ENCODE measurements around the gene GUCA1A.

- TF ChIP-seq, protein P1, sequence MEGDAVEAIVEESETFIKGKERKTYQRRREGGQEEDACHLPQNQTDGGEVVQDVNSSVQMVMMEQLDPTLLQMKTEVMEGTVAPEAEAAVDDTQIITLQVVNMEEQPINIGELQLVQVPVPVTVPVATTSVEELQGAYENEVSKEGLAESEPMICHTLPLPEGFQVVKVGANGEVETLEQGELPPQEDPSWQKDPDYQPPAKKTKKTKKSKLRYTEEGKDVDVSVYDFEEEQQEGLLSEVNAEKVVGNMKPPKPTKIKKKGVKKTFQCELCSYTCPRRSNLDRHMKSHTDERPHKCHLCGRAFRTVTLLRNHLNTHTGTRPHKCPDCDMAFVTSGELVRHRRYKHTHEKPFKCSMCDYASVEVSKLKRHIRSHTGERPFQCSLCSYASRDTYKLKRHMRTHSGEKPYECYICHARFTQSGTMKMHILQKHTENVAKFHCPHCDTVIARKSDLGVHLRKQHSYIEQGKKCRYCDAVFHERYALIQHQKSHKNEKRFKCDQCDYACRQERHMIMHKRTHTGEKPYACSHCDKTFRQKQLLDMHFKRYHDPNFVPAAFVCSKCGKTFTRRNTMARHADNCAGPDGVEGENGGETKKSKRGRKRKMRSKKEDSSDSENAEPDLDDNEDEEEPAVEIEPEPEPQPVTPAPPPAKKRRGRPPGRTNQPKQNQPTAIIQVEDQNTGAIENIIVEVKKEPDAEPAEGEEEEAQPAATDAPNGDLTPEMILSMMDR (conservative IDR thresholded peaks at IDR 0.05; ENCODE audit: low read depth, low read length), result no peak
- TF ChIP-seq SMC3 (IDR thresholded peaks at IDR 0.05; ENCODE audit: low read depth, low read length) (no peak), POLR2A (IDR thresholded peaks at IDR 0.05; ENCODE audit: low read depth, low read length) (no peak), RFX5 (IDR thresholded peaks at IDR 0.05; ENCODE audit: low read depth, low read length) (no peak), NFE2L2 (IDR thresholded peaks at IDR 0.05; ENCODE audit: low read depth, low read length) (no peak), RAD21 (IDR thresholded peaks at IDR 0.05; ENCODE audit: low read length) (no peak), FOS (IDR thresholded peaks at IDR 0.05; ENCODE audit: low read depth, low read length) (no peak), RCOR1 (IDR thresholded peaks at IDR 0.05; ENCODE audit: insufficient replicate concordance, low read length) (no peak)
Measured at GRCh38 chr6:42159431-42160024, 13.6 kb upstream of the GUCA1A start.

All from IMR-90 (cell line).